Fibroblast of skin of abdomen (primary cell): ENCODE results near the gene KCNC4.

Experiments
- DNase-seq: peaks from one replicate; pipeline ENCODE4 v3.0.0-alpha.2; 2013

KCNC4 gene

DNA sequence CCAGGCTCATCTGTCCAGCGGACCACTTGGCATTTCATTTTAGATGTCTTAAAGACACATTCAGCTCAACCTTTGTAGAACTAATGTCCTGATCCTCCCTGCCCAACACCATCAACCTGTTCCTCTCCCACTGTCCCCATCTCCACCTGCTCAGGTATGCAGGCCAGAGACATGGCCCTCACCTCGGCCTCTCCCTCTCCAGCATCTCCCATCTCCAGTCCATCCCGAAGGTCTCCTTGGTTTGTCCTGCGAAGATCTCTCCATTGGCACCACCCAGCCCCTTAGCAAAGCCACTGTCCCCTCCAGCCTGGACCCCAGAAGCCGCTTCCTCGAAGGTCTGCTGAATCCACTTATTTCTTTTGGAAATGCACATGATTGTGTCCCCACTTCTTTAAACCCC, 20.9 kb upstream of the KCNC4 start:
- no peak for DNase-seq

DNA sequence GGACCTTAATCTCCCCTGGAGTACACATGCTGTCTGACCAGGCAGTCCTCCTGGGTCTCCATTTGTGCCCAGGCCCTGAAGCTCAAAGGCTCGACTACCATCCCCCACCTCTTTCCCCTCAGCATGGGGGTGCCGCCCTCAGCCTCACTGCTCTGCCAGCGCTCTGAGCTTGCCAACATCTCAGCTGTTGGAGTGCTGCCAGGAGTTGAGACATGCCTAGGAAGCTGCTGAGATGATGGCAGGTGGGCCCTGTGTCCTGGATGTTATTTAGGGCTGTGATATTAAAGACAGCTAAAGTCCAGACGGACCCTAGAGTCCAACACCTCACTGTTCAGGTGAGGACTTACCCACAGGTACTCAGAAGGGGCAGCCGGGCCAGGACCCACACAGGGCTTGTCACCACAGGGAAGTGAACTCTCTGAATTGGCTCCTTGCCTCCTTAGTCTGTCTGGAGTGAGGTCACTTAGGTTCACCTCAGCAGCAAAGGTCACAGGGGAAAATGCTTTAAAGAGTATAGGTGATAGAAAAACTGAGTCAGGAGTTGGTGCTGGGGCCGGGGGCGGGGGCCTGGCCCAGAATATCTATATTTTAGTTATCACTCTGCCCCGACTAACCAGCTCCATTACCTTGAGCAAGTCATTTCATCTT, 19.7 kb upstream of the KCNC4 start:
- DNase-seq, result no peak

DNA sequence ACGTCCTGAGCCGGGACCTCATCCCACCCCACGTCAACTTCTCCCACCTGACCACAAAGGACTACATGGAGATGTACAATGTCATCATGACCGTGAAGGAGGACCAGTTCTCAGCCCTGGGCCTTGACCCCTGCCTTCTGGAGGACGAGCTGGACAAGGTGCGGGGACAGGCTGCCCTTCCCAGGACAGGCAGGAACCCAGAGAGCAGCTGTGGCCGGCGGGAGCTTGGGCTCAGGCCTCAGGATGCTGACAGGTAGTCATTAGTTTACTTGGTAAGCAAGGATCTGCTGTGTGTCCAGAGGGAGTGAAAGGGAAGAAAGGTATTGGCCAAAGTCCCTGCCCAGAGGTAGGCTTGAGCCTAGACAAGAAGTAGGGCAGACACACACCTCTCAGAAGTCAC, 17.6 kb upstream of the KCNC4 start:
- no peak for DNase-seq

DNA sequence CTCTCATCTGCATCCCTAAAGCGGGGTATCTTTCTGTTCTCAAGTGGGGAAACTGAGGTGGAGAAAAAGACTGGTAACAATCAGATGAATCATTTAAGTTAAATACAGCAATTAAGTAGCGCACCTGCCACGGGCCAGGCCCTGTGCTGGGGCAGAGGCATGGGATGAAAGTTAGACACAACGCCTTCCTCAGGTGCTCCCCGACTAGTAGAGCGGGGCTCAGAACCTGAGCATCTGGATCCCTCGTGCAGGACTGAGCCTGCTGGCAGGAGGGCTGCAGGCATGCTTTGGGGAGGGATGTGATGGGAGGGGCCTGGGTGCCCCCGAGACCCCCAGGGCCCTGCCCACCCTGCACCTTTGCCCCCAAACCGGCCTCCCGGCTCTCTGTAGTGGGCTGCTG, 14.9 kb upstream of the KCNC4 start:
- DNase-seq, result no peak

DNA sequence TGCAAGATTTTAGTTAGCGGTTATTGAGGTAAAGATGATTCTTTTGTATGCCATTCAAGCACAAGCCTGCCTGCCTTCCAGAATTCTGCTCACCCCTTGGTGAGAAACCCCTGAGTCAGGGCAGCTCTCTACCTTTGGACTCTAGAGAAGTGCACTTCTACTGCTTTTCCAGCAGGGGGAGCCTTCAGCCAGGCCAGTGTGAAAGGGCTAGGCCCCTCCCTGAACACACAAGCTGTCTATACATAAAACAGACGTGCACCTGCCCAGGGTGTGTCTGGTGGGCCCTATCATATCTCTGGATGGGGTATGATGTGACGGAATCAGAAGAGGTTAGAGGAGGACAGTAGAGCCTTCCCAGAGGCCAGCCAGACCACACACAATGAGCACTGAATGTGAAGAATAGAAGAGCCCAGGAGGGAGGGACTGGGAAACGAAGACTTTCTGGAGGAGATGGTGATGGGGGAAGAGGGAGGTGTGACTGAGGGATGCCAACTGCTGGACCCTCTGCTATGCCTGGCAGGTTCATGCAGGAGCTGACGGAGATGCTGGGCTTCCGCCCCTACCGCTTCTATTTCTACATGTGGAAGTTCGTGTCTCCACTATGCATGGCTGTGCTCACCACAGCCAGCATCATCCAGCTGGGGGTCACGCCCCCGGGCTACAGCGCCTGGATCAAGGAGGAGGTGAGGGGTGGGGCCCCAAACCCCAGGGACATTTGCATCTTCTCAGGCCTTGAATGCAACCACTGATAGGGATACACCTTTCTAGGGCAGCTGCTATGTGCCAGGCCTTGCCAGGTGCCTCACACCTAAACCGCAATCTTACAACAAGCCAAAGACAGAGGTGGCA, 13.0 kb upstream of the KCNC4 start:
- peak; percentile 21 for DNase-seq

DNA sequence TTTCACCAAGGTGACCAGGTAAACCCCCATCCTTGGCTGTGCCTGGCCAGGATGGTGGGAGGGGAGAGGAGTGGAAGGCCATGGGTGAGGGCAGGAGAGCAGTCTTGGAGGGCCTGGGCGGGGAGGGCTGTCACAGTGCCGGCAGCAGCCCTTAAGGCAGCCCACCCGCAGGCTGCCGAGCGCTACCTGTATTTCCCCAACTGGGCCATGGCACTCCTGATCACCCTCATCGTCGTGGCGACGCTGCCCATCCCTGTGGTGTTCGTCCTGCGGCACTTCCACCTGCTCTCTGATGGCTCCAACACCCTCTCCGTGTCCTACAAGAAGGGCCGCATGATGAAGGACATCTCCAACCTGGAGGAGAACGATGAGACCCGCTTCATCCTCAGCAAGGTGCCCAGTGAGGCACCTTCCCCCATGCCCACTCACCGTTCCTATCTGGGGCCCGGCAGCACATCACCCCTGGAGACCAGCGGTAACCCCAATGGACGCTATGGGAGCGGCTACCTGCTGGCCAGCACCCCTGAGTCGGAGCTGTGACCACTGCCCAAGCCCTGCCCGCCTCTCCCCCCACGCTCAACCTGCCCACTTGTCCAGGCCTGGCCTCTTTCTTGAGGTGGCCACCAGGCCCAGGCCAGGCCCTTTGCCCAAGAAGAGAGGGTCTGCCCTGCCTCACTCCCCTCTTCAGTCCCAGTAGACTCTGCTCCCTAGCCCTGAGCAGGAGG, 12.0 kb upstream of the KCNC4 start:
- no peak for DNase-seq

DNA sequence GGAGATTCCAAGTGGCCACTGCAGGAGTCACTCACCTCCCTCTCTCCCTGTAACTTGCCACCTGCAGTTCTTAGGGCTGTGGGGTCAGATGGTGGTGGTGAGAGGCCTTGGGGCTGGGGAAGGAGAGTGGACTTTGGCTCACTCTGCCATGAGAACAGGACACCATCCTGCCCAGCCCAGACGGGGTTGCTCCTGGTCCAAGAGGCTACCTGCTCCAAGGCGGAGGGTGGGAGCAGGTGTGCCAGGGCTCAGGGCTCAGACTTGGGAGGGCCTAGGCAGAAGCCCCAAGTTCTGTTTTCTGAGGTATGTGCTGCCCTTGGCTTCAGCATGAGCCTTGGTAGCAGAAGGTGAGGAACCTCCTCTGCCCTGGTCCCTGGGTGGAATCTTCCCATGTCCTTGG, 11.4 kb upstream of the KCNC4 start:
- no peak for DNase-seq

DNA sequence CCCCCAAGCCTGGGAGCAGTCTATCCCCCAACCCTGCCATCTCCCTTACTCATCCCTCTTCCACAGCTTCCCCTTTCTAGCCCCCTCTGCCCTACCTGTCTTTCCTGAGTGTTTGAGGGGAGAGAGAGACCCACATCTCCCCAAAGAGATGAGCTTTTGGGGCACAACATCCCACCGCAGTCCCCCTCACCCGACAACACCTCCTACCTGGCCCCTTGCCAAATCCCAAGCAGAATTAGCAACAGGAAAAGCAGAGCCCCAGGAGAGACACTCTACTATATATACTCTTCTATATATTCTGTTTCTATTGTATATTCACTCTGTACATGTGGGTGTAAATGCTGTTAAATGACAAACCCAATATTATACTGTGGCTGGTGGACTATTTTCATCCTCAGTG, 9.9 kb upstream of the KCNC4 start:
- no peak for DNase-seq

DNA sequence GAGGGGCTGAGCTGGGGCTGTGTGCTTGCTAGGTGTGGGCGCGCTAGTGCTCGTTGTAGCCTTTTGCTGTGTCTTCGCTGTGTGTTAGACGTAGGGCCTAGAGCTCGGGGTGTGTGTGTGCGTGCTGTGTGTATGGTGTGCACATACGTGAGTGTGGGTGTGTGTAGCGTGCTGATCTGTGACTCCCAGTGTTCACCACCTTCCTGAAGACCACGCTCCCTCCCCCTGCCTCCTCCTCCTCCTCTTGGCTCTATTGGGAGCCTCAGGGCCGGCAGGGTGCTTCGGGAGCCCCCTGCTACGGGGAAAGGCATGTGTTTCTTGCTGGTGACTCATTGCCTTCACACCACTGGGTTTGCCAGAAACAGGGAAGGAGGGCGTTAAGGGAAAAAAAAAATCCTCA, 9.4 kb upstream of the KCNC4 start:
- DNase-seq, result peak; percentile 39

DNA sequence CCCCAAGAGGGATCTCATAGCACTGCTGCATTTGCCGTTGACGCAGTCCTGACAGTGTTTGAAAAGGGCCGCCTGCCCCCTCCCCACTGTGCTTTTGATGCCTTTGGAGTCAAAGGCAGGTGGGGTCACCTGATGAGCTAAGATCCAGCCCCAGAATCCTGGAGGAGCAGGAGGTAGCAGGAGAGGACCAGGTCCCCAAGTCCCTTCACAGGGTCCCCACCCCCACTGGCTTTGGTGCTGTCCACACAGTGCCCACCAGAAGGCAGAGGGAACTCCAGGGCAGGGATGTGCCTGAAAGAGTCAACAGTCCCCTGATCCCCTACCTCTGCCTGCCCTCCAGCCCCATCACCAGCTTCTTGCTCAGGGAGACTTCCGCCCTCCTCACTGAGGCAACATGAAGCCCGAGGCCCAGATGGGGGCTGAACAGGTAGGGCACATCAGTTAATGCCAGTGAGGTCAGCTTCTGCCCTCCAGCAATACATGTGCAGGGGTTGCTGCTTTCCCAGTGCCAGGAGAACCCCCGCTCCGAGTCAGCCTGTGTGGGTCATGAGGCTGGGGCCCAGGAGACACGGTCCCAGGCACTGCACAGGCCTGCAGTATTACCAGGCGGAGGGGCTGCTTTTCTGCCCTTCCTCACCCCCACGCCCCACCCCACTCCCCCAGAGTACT, 8.8 kb upstream of the KCNC4 start:
- no peak for DNase-seq

DNA sequence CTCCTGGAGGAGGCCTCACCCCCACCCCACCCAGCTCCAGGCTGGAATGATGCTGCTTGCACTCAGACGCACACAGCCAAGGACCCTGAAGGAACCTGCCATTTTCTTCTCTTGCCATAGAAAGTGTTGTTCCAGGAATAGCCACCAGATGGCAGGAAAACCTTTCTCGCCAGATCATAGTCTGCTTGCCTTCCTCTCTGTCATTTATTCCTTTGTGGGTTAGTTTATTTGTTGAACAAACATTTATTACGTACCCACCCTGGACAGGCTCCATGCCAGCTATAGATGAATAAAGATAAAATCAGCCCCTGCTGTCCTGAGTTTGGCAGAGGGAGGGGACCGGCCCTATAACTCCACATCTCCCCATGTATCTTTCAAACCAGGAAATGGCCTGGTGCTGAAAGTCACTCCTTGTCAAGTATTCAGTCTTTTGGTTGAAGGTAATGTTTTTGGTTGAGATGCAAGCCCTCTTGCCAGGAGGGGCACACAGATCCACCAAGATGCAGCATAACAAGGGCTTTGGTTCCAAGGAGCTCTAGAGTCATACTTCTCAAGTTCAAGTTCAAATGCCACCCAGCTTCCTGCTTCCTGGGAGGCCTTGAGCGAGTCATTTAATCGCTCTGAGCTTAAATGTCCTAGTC, 7.0 kb upstream of the KCNC4 start:
- DNase-seq, result peak; percentile 61

DNA sequence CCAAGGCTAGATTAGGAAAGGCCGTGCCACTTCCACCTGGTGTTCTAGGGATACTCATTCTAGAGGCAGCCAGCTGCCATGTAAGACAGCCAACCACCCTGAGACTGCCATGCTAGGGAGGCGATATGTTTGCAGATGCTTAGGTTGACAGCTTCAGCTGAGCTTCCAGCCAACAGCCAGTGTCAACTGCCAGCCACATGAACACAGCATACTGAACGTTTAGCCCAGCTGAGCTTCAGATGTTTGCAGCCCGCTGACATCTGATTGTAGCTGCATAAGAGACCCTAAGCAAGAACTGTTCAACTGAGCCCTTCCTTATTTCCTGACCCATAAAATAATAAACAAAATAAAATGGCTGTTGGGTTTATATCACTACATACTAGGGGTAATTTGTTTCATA, 5.0 kb upstream of the KCNC4 start:
- no peak for DNase-seq

DNA sequence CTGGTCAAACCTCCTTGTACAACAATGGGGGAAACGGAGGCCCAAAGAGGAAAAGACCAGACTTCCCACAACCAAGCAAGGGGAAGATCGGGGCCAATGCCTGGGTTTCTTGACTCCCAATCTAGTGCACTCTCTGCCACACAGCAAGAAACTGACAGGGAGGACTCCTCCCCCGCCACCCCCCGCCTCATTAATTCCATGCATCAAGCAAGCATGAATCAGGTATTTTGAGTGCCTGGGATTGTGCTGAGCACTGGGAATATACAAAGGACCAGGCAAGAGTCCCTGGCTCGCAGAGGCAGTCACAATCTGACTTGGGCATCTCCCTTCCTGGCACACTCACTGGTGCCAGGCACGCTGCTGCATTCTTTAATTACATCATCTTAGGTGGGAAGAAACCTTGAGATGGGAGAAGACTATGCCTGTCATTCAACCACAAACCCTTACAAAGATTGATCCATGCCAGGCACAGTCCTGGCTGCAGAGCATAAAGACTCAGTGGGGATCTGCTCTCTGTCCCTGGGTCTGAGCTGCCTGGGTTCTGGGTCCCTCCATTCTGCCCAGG, 4.4 kb upstream of the KCNC4 start:
- DNase-seq, result no peak

DNA sequence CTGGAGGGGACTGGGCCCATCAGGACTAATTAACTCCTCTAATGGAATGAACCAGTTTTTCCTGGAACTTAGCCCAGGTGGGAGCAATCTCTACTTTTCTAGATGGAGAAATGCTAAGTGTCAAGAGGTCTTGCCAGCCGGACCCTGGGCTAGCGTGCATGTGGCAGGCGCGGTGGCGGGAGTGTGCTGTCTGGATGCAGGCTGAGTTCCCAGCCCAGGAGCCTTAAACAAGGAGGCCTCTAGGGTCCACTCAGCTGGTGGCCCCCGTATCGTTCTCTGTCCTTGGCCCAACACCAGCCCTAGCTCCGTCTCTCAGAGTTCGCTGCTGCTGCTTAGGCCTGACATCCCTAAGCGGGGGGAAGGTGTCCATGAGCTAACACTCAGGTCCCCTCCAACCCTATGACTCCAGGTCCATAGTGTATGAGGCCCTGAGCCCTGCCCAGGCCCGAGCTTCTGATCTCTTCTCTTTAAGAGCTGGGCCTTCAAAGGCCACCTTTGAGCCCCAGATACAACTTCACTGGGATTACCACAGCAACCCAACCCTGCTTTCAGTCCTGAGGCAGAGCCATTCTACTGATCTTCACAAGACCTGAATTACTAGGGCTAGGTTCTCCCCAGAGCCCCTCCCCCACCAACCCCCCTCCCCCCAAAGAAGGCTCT, 3.7 kb upstream of the KCNC4 start:
- DNase-seq, result no peak

DNA sequence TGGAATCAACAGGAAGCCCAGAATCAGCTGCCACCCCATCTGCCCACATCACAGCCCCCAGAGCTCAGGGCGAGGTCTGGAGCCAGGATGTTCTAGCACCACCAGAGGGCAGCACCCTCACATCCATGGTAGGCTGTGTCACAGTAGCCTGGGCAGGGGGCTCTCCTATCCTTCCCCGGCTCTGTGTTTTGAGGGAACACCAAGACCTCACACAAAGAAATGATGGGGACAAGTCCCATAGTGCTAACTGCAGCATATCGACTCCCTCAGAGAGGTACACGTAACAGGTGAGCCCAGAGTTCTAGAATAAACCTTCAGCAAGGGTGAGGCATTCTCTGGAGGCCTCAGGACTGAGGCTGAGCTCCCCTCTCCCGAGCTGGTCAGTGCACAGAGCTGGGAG, 2.3 kb upstream of the KCNC4 start:
- peak; percentile 34 for DNase-seq

DNA sequence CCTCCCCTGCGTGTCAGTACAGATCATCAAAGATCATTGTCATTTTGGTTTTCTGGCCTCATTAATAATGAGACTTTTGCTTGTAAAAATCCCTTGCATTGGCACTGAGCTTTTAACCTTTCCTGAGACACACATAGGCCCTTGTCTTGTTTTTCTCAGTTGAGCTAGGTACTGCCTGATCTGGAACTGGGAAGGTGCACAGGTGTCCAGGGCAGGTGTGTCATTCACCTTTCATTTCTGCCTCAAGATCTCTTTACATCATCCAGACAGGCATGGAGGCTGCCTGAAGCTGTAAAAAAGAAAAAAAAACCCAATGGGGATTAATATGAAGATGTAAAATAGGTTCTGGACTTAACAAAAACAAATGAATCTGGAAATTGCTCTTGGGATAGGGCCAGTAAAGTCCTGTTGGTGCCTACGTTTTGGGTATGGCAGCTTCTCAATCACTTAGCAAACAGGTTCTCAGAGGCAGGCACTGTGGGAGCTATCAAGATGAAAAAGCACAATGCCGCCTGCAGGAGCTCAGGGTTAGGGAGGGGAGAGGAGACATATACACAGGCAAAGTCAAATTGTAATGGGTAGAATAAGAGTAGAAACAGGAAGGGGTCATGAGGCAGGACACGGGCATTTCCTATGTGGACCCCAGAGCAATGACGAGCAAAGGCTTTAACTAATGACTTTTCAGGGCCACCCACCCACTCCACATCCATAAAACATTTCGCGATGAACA, 1.0 kb upstream of the KCNC4 start:
- no peak for DNase-seq

DNA sequence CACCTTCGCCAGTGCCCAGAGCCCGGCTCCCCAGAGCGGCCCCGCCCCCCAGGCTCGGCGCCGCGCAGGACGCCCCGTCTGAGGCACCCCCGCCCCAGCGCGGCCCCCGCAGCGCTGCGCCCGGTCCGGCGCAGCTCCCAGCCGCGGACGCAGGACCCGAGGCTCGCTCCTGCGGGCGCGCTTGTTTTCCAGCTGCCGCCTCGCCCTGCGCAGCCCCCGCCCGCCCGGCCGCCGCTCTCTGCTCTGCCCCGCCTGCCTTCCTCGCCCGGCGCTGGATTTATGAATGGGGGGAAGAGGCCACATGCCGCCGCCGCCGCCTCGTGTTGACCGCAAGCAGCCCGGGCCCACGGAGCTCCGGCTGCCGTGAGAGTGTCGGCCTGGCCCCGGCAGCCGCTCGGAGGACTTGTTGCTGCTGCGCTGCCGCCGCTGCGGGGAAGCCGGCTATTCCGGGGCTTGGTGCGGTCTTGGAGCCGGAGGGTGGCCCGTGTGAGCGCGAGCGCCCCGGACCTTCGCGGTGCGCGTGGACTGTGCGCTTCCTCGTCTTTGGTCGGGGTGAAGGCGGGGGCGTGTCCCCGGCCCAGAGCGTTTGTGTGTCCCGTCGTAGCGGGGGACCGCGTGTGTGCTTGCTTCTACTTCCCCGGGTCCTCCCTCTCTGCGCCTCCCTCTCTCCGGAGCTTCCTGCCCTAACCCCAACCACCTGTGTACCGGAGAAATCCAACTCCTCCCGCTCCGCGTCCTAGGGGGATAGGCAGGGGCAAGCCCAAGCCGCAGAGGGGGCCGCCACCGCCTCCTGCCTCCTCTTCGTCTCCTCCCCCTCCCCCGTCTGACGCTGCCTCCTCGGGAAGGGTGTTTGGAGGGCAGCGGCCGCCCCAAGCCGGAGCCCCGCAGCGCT, 736 bp downstream of the KCNC4 start:
- peak; percentile 8 for DNase-seq

DNA sequence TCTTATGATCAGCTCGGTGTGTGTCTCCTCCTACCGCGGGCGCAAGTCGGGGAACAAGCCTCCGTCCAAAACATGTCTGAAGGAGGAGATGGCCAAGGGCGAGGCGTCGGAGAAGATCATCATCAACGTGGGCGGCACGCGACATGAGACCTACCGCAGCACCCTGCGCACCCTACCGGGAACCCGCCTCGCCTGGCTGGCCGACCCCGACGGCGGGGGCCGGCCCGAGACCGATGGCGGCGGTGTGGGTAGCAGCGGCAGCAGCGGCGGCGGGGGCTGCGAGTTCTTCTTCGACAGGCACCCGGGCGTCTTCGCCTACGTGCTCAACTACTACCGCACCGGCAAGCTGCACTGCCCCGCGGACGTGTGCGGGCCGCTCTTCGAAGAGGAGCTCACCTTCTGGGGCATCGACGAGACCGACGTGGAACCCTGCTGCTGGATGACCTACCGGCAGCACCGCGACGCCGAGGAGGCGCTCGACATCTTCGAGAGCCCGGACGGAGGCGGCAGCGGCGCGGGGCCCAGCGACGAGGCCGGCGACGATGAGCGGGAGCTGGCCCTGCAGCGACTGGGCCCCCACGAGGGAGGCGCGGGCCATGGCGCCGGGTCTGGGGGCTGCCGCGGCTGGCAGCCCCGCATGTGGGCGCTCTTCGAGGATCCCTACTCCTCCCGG, 1.5 kb downstream of the KCNC4 start:
- DNase-seq, result no peak
